Panc1 (cell line): ENCODE data around the gene CWH43. TPM values are rescaled to one million over a fixed set of nuclear protein-coding genes. Genes with fewer than 3 reads are reported as not detected.

ENCODE experiments used
- ATAC-seq: fragments of 200-7000 bp; cut with Tn5 transposase; 2 replicates; pipeline ENCODE4 v1.9.1; 2020; ENCODE audit warnings: mild to moderate bottlenecking, moderate library complexity
- BruUV-seq: library from RNA; stranded (reverse); fragments of 400-500 nt; replicated peaks from 2 replicates; lab custom pipeline; 2021; lab: Mats Ljungman, UMichigan
- CTCF ChIA-PET: fragments of 300-600 bp; sonication (Branson Sonifier 250); formaldehyde crosslinking; loops from one replicate; lab custom pipeline; 2022; ENCODE audit warnings: antibody characterized with exemption; lab: Charles Lee
- POLR2A ChIA-PET: fragments of 300-600 bp; sonication (Branson Sonifier 250); formaldehyde crosslinking; loops from one replicate; lab custom pipeline; 2022; ENCODE audit warnings: antibody characterized with exemption; lab: Charles Lee
- DNase-seq: peaks from one replicate; pipeline ENCODE4 v3.0.0-alpha.2; 2010; ENCODE audit warnings: low read depth, low spot score
- H3K27ac ChIP-seq: 2 replicates; pipeline ENCODE4 v1.5.1; 2011; ENCODE audit warnings: mild to moderate bottlenecking, low read length, inconsistent platforms
- H3K27me3 ChIP-seq: fragments of 200-500 bp; sonication (Bioruptor generic); 2 replicates; pipeline ENCODE4 v1.6.0; 2014; ENCODE audit warnings: low read length, inconsistent platforms; ENCODE audit not compliant: control insufficient read depth, insufficient read depth
- H3K36me3 ChIP-seq: fragments of 200-500 bp; sonication (Bioruptor generic); 2 replicates; pipeline ENCODE4 v1.5.1; 2014; ENCODE audit warnings: inconsistent platforms, mild to moderate bottlenecking, low read length, moderate library complexity; ENCODE audit not compliant: control insufficient read depth, insufficient read depth
- H3K4me1 ChIP-seq: 2 replicates; pipeline ENCODE4 v1.5.1; 2011; ENCODE audit warnings: inconsistent platforms, mild to moderate bottlenecking, low read length, moderate library complexity; ENCODE audit not compliant: control insufficient read depth, insufficient read depth
- H3K4me3 ChIP-seq, 2 experiments: 2 replicates each; pipeline ENCODE4 v1.5.1; 2011 to 2012; ENCODE audit warnings: low read depth in 2 of 2, low read length in 2 of 2, mild to moderate bottlenecking in 2 of 2, inconsistent platforms in 1 of 2, moderate library complexity in 1 of 2
- H3K9me3 ChIP-seq: fragments of 200-500 bp; sonication (Bioruptor generic); 2 replicates; pipeline ENCODE4 v1.5.1; 2014; ENCODE audit warnings: low read depth, mild to moderate bottlenecking, inconsistent platforms, low read length, moderate library complexity; ENCODE audit not compliant: control insufficient read depth, insufficient read depth
- CTCF ChIP-seq: fragments of 450-650 bp; IDR thresholded peaks from 2 replicates; pipeline ENCODE4 v1.5.1; 2017; ENCODE audit warnings: mild to moderate bottlenecking
- POLR2AphosphoS5 ChIP-seq: IDR thresholded peaks from 2 replicates; pipeline ENCODE4 v1.6.1; 2012; ENCODE audit warnings: mild to moderate bottlenecking, low read depth, low read length, moderate library complexity
- REST ChIP-seq, 2 experiments: IDR thresholded peaks; 2 replicates each; pipeline ENCODE4 v1.6.1; 2011 to 2012; ENCODE audit warnings: low read depth in 2 of 2, control low read depth in 1 of 2, low read length in 1 of 2, mild to moderate bottlenecking in 1 of 2, moderate library complexity in 1 of 2; ENCODE audit not compliant: insufficient read depth in 1 of 2
- SIN3A ChIP-seq: IDR thresholded peaks from 2 replicates; pipeline ENCODE4 v1.6.1; 2012; ENCODE audit warnings: low read depth, mild to moderate bottlenecking, low read length, moderate library complexity, borderline replicate concordance; ENCODE audit not compliant: insufficient read depth
- TCF7L2 ChIP-seq: IDR thresholded peaks from 2 replicates; pipeline ENCODE4 v1.6.1; 2011; ENCODE audit warnings: mild to moderate bottlenecking, low read depth, low read length, inconsistent platforms
- in situ Hi-C: cut with HindIII; loops from 2 replicates; pipeline ENCODE4 v1.10.0; 2016; ENCODE audit warnings: low sequenced_read_pairs, low pct_unique_long_range_greater_than_20kb
- intact Hi-C: fragments of 100-400 bp; cut with micrococcal nuclease; formaldehyde crosslinking; loops from one replicate; pipeline ENCODE4 v1.10.0; 2022; ENCODE audit not compliant: unreplicated experiment
- total RNA-seq: library from RNA; stranded (reverse); gene quantifications from one replicate; pipeline ENCODE4 v1.2.1, GENCODE V29; 2021; ENCODE audit not compliant: unreplicated experiment

Gene CWH43
- total RNA-seq, 1 experiment from 2014 or later = not detected

GRCh38 chr4:48967101-48967500 lies 19.0 kb upstream of the CWH43 start:
- no TSS peak for BruUV-seq
- H3K27me3 ChIP-seq = no peaks in the 10 kb centered on the region
- in situ Hi-C loops = no loop called here
- no peaks in the 10 kb centered on the region for H3K4me1 ChIP-seq
- ATAC-seq (no peak), DNase-seq (no peak)
- TF ChIP-seq SIN3A = no peak
- no peak for TF ChIP-seq REST (IDR thresholded peaks at IDR 0.05; ENCODE audit: insufficient read depth in 1 of 2, low read depth in 2 of 2, low read length in 1 of 2)
- no peak for TF ChIP-seq POLR2AphosphoS5
- no peak for TF ChIP-seq TCF7L2
- TF ChIP-seq CTCF = no peak
- ChIA-PET POLR2A (no interaction called here), CTCF (no interaction called here)
- no peak overlapping the region for H3K27ac ChIP-seq
- intact Hi-C loops = loop anchor here (10.0 kb wide), 1 partner anchor 392 kb away; no protein-coding TSS in a partner anchor
- H3K36me3 ChIP-seq = no peaks in the 10 kb centered on the region
- H3K9me3 ChIP-seq = no peaks in the 10 kb centered on the region
- no peak overlapping the region for H3K4me3 ChIP-seq

- Histone ChIP-seq H3K9me3 (no peaks in the 10 kb centered on the region), H3K36me3 (no peaks in the 10 kb centered on the region), H3K4me3 (no peak overlapping the region), H3K27me3 (no peaks in the 10 kb centered on the region), H3K4me1 (no peaks in the 10 kb centered on the region), H3K27ac (no peak overlapping the region)
- TF ChIP-seq CTCF (no peak), SIN3A (no peak), REST (IDR thresholded peaks at IDR 0.05; ENCODE audit: insufficient read depth in 1 of 2, low read depth in 2 of 2, low read length in 1 of 2) (no peak)
- in situ Hi-C loops (no loop called here), intact Hi-C loops (loop anchor here (10.0 kb wide), 1 partner anchor 393 kb away; no protein-coding TSS in a partner anchor)
- no TSS peak for BruUV-seq
- ChIA-PET CTCF (no interaction called here), POLR2A (no interaction called here)
- ATAC-seq (no peak), DNase-seq (no peak)
Measured at GRCh38 chr4:48967631-48968030, 18.4 kb upstream of the CWH43 start.
